HepG2 (cell line): Measurements from ENCODE around the gene DNTTIP2. TPM values are rescaled to one million over a fixed set of nuclear protein-coding genes. Genes with fewer than 3 reads are reported as not detected.

Source experiments
- ATM ChIP-seq: fragments of 450-650 bp; IDR thresholded peaks from 2 replicates; pipeline ENCODE4 v1.7.1; 2017; ENCODE audit warnings: mild to moderate bottlenecking, borderline replicate concordance
- BCL3 ChIP-seq: sonication (generic); formaldehyde crosslinking; IDR thresholded peaks from 2 replicates; pipeline ENCODE4 v1.5.1; 2020; ENCODE audit warnings: mild to moderate bottlenecking, missing genetic modification reagents, moderate library complexity
- BCL6 ChIP-seq: IDR thresholded peaks from 2 replicates; pipeline ENCODE4 v1.6.1; 2016; ENCODE audit warnings: missing genetic modification reagents, missing compliant biosample characterization
- CCAR2 ChIP-seq: fragments of 200-400 bp; formaldehyde crosslinking; optimal IDR thresholded peaks from 2 replicates; pipeline ENCODE3; 2018; ENCODE audit warnings: low read depth, mild to moderate bottlenecking, low read length, moderate library complexity
- CENPT ChIP-seq: sonication (generic); formaldehyde crosslinking; IDR thresholded peaks from 2 replicates; pipeline ENCODE4 v1.8.0; 2022; ENCODE audit warnings: low read depth, mild to moderate bottlenecking, moderate library complexity, missing genetic modification reagents
- CHD2 ChIP-seq: IDR thresholded peaks from 2 replicates; pipeline ENCODE4 v1.6.1; 2011; ENCODE audit warnings: low read depth, low read length, improper control_type of control experiment
- EP300 ChIP-seq, 3 experiments: sonication (generic) in 1 of 3; formaldehyde crosslinking in 1 of 3; IDR thresholded peaks; 2 replicates each; pipeline versions ENCODE4 v1.5.1 to v1.6.1; 2011 to 2020; ENCODE audit warnings: low read depth in 2 of 3, low read length in 2 of 3, borderline replicate concordance in 1 of 3, improper control_type of control experiment in 1 of 3, mild to moderate bottlenecking in 1 of 3, missing genetic modification reagents in 1 of 3, moderate library complexity in 1 of 3
- FOXA3 ChIP-seq: IDR thresholded peaks from 2 replicates; pipeline ENCODE4 v1.6.1; 2016; ENCODE audit warnings: missing genetic modification reagents, missing compliant biosample characterization
- HHEX ChIP-seq: IDR thresholded peaks from 2 replicates; pipeline ENCODE4 v1.6.1; 2016; ENCODE audit warnings: control low read depth
- KDM1A ChIP-seq: IDR thresholded peaks from 2 replicates; pipeline ENCODE4 v1.6.1; 2016; ENCODE audit warnings: missing compliant biosample characterization
- KDM3A ChIP-seq: IDR thresholded peaks from 2 replicates; pipeline ENCODE4 v1.6.1; 2018; ENCODE audit warnings: low read depth, missing compliant biosample characterization
- KLF6 ChIP-seq: IDR thresholded peaks from 2 replicates; pipeline ENCODE4 v1.8.0; 2016; ENCODE audit warnings: missing biosample characterization, missing genetic modification reagents
- MBNL3 ChIP-seq: fragments of 250-450 bp; sonication (Bioruptor Pico); conservative IDR thresholded peaks from 2 replicates; pipeline ENCODE4 v1.8.0; 2022; ENCODE audit warnings: mild to moderate bottlenecking, inconsistent platforms
- NFE2L1 ChIP-seq: sonication (generic); formaldehyde crosslinking; IDR thresholded peaks from 2 replicates; pipeline ENCODE4 v1.4.0; 2020; ENCODE audit warnings: missing genetic modification reagents, mild to moderate bottlenecking, borderline replicate concordance
- RFX1 ChIP-seq: fragments of 450-650 bp; IDR thresholded peaks from 2 replicates; pipeline ENCODE4 v1.6.1; 2017
- SAP130 ChIP-seq: IDR thresholded peaks from 2 replicates; pipeline ENCODE4 v1.6.1; 2016; ENCODE audit warnings: low read depth
- SRY ChIP-seq: sonication (generic); formaldehyde crosslinking; IDR thresholded peaks from 2 replicates; pipeline ENCODE4 v1.8.0; 2022; ENCODE audit warnings: mild to moderate bottlenecking, missing genetic modification reagents
- TMF1 ChIP-seq: sonication (generic); formaldehyde crosslinking; IDR thresholded peaks from 2 replicates; pipeline ENCODE4 v1.8.1; 2022; ENCODE audit warnings: low read depth, missing genetic modification reagents
- ZFP36L1 ChIP-seq: sonication (generic); formaldehyde crosslinking; IDR thresholded peaks from 2 replicates; pipeline ENCODE4 v1.8.0; 2022; ENCODE audit warnings: mild to moderate bottlenecking, missing genetic modification reagents, moderate library complexity
- ZFP82 ChIP-seq: sonication (generic); formaldehyde crosslinking; IDR thresholded peaks from 2 replicates; pipeline ENCODE4 v1.5.1; 2020; ENCODE audit warnings: mild to moderate bottlenecking, missing genetic modification reagents, borderline replicate concordance
- ZNF20 ChIP-seq: sonication (generic); formaldehyde crosslinking; IDR thresholded peaks from 2 replicates; pipeline ENCODE4 v1.4.0; 2020; ENCODE audit warnings: mild to moderate bottlenecking, moderate library complexity, missing genetic modification reagents
- ZNF496 ChIP-seq: sonication (generic); formaldehyde crosslinking; IDR thresholded peaks from 2 replicates; pipeline ENCODE4 v1.8.1; 2023; ENCODE audit warnings: mild to moderate bottlenecking, moderate library complexity, missing genetic modification reagents; ENCODE audit not compliant: insufficient replicate concordance
- ZNF530 ChIP-seq: sonication (generic); formaldehyde crosslinking; IDR thresholded peaks from 2 replicates; pipeline ENCODE4 v1.5.0; 2020; ENCODE audit warnings: low read depth, mild to moderate bottlenecking, missing genetic modification reagents
- ZNF546 ChIP-seq: sonication (generic); formaldehyde crosslinking; conservative IDR thresholded peaks from 2 replicates; pipeline ENCODE4 v1.8.1; 2023; ENCODE audit warnings: mild to moderate bottlenecking, missing genetic modification reagents
- ZNF574 ChIP-seq: sonication (generic); formaldehyde crosslinking; IDR thresholded peaks from 2 replicates; pipeline ENCODE4 v1.4.0; 2020; ENCODE audit warnings: missing genetic modification reagents
- ZNF629 ChIP-seq: sonication (generic); formaldehyde crosslinking; conservative IDR thresholded peaks from 2 replicates; pipeline ENCODE4 v1.5.0; 2020; ENCODE audit warnings: missing genetic modification reagents
- polyA plus RNA-seq, 8 experiments: library from polyadenylated mRNA; depleted of rRNA in 3 of 8; stranded (reverse) in 7 of 8; unstranded in 1 of 8; fragments of >200 nt; fragmentation: Illumina TruSeq in 4 of 8; extraction: Trizol in 4 of 8; gene quantifications; 2 replicates each; pipeline versions ENCODE4 v1.2.1 to v1.2.3, GENCODE V29; 2011 to 2016; ENCODE audit warnings: low read depth in 4 of 8, missing spikeins in 1 of 8, mixed read lengths in 1 of 8; ENCODE audit not compliant: insufficient read depth in 1 of 8
- total RNA-seq, 5 experiments: library from RNA; depleted of rRNA; stranded (reverse); fragments of >200 nt; fragmentation: Illumina TruSeq; extraction: Trizol; gene quantifications; 2 replicates each; pipeline ENCODE4 v1.2.3, GENCODE V29; 2016; ENCODE audit warnings: low read depth in 1 of 5
- TF ChIP-seq, protein P1 (sequence below): sonication (generic); formaldehyde crosslinking; IDR thresholded peaks from 2 replicates; pipeline ENCODE4 v1.5.0; 2020; ENCODE audit warnings: missing genetic modification reagents

DNTTIP2 gene
- total and polyA plus RNA-seq, 2 of the 13 experiments (the other 11 are each of a cell fraction or from before 2014, with no cell fraction given), result 11.4 to 63.3 TPM

DNA sequence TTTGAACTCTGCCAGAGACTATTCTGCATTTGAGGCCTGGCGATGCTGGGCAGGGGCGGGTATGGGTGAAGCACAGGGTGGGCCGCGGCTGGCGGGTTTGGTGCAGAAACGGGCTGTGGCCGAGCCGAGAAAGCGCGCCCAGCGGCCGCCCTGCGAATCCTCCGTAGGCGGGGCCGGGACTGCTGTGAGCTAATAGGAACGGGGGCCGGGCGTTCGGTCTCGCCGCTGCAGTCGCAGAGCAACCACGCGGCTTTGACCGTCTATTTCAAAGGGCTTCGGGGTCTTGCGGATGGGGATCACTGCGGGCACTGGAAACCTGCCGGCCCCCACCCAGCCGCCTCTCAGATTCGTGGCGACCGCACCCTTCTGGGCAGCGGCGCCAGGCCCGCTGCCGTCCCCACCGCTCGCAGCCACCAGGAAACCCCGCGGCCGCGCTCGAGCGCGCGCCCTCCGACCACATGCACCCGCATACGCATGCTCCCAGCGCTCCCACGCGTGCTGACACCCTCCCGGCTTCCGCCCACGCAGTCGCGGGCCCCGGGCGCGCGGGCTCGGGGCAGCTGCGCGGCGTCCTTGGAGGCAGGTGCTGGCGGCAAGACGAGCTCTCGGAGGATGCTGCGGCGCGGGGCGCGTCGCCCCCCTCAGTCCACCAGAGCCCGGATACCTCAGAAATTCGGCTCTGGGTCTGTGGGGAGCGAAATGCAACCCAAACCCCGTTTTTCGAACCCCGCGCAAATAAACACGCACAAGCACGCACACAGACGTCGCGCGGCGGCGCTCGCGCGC, 32.6 kb downstream of the DNTTIP2 start (continued):
- TF ChIP-seq TMF1 (CRISPR knock-in tag) (peak; percentile 66; the same call in 1 of the 2 replicates), KLF6 (CRISPR knock-in tag) (0 out of 2 replicates have a peak, but pooled peaks have one; percentile 16), BCL6 (CRISPR knock-in tag) (no peak; the same call in 1 of the 2 replicates), MBNL3 (CRISPR knock-in tag) (no peak), KDM3A (CRISPR knock-in tag) (peak; percentile 63; the same call in 1 of the 2 replicates), CCAR2 (no peak), ZFP36L1 (CRISPR knock-in tag) (peak; percentile 65; the same call in 1 of the 2 replicates), ZNF629 (no peak), FOXA3 (CRISPR knock-in tag) (no peak), SAP130 (CRISPR knock-in tag) (peak; percentile 54), ZNF546 (no peak), CHD2 (no peak), SRY (CRISPR knock-in tag) (0 out of 2 replicates have a peak, but pooled peaks have one; percentile 9), ZNF574 (CRISPR knock-in tag) (peak; percentile 61), KDM1A (no peak), RFX1 (no peak), ATM (no peak), CENPT (CRISPR knock-in tag) (no peak), BCL3 (no peak), ZNF530 (CRISPR knock-in tag) (no peak), EP300 (IDR thresholded peaks at IDR 0.05; ENCODE audit: low read depth in 2 of 2, low read length in 2 of 2) (no peak), EP300 (CRISPR knock-in tag; IDR thresholded peaks at IDR 0.05; ENCODE audit: borderline replicate concordance) (no peak; the same call in 1 of the 2 replicates), ZNF496 (no peak), ZFP82 (CRISPR knock-in tag) (no peak), HHEX (no peak), NFE2L1 (CRISPR knock-in tag) (no peak), ZNF20 (no peak)
- TF ChIP-seq, protein P1, sequence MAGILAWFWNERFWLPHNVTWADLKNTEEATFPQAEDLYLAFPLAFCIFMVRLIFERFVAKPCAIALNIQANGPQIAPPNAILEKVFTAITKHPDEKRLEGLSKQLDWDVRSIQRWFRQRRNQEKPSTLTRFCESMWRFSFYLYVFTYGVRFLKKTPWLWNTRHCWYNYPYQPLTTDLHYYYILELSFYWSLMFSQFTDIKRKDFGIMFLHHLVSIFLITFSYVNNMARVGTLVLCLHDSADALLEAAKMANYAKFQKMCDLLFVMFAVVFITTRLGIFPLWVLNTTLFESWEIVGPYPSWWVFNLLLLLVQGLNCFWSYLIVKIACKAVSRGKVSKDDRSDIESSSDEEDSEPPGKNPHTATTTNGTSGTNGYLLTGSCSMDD (CRISPR knock-in tag), result no peak
